ENCODE results near the gene C1orf35.

DNA sequence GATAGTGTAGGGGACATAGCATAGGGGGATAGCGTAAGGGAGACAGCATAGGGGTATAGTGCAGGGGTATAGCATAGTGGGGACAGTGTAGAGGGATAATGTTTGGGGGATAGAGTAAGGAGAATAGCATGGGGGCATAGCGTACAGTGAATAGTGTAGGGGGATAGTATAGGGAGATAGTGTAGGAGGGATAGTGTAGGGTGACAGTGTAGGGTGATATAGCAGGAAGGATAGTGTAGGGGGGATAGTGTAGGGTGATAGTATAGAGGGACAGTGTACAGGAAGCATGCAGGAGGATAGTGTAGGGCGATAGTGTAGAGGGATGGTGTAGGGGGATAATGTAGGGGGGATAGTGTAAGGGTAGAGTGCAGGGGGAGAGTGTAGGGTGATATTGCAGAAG, 32.3 kb downstream of the C1orf35 start:
- no peak for TF ChIP-seq EP300 (IDR thresholded peaks at IDR 0.05; ENCODE audit: borderline replicate concordance)
- TF ChIP-seq, protein P1, sequence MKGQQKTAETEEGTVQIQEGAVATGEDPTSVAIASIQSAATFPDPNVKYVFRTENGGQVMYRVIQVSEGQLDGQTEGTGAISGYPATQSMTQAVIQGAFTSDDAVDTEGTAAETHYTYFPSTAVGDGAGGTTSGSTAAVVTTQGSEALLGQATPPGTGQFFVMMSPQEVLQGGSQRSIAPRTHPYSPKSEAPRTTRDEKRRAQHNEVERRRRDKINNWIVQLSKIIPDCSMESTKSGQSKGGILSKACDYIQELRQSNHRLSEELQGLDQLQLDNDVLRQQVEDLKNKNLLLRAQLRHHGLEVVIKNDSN (IDR thresholded peaks at IDR 0.05), result no peak
- TF ChIP-seq, protein P2, sequence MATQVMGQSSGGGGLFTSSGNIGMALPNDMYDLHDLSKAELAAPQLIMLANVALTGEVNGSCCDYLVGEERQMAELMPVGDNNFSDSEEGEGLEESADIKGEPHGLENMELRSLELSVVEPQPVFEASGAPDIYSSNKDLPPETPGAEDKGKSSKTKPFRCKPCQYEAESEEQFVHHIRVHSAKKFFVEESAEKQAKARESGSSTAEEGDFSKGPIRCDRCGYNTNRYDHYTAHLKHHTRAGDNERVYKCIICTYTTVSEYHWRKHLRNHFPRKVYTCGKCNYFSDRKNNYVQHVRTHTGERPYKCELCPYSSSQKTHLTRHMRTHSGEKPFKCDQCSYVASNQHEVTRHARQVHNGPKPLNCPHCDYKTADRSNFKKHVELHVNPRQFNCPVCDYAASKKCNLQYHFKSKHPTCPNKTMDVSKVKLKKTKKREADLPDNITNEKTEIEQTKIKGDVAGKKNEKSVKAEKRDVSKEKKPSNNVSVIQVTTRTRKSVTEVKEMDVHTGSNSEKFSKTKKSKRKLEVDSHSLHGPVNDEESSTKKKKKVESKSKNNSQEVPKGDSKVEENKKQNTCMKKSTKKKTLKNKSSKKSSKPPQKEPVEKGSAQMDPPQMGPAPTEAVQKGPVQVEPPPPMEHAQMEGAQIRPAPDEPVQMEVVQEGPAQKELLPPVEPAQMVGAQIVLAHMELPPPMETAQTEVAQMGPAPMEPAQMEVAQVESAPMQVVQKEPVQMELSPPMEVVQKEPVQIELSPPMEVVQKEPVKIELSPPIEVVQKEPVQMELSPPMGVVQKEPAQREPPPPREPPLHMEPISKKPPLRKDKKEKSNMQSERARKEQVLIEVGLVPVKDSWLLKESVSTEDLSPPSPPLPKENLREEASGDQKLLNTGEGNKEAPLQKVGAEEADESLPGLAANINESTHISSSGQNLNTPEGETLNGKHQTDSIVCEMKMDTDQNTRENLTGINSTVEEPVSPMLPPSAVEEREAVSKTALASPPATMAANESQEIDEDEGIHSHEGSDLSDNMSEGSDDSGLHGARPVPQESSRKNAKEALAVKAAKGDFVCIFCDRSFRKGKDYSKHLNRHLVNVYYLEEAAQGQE (IDR thresholded peaks at IDR 0.05; ENCODE audit: low read depth), result no peak
- no peak for TF ChIP-seq CEBPB (IDR thresholded peaks at IDR 0.05)
- no peak for TF ChIP-seq YY1 (IDR thresholded peaks at IDR 0.05; ENCODE audit: low read depth)
- no peak for TF ChIP-seq CREB1 (IDR thresholded peaks at IDR 0.05; ENCODE audit: low read depth)

Measured in Ishikawa (cell line).